H9 (cell line): ENCODE data around the gene PIK3C2A. TPM values are rescaled to one million over a fixed set of nuclear protein-coding genes. Genes with fewer than 3 reads are reported as not detected.

Experiments used
- DNase-seq: peaks from one replicate; pipeline ENCODE4 v3.0.0-alpha.2; 2017
- H2AFZ ChIP-seq: one replicate; pipeline ENCODE4 v1.6.1; 2013; ENCODE audit warnings: mild to moderate bottlenecking, low read length, control low read depth, moderate library complexity
- H2AK5ac ChIP-seq: 2 replicates; pipeline ENCODE4 v1.6.1; 2013; ENCODE audit warnings: low read length, control low read depth, mixed read lengths; ENCODE audit not compliant: insufficient read length
- H2BK120ac ChIP-seq: one replicate; pipeline ENCODE4 v1.6.1; 2013; ENCODE audit warnings: low read depth, mild to moderate bottlenecking, low read length, control low read depth, inconsistent platforms; ENCODE audit not compliant: poor library complexity, severe bottlenecking
- H2BK12ac ChIP-seq: 2 replicates; pipeline ENCODE4 v1.6.1; 2013; ENCODE audit warnings: low read length, control low read depth, mixed read lengths, low read depth; ENCODE audit not compliant: insufficient read length
- H2BK15ac ChIP-seq: 2 replicates; pipeline ENCODE4 v1.6.1; 2013; ENCODE audit warnings: low read depth, low read length, control low read depth
- H2BK20ac ChIP-seq: one replicate; pipeline ENCODE4 v1.6.1; 2013; ENCODE audit warnings: low read depth, mild to moderate bottlenecking, low read length, control low read depth, inconsistent platforms; ENCODE audit not compliant: poor library complexity, severe bottlenecking
- H2BK5ac ChIP-seq: 2 replicates; pipeline ENCODE4 v1.6.1; 2013; ENCODE audit warnings: low read length, control low read depth, mixed read lengths; ENCODE audit not compliant: insufficient read length
- H3K14ac ChIP-seq: 2 replicates; pipeline ENCODE4 v1.6.1; 2013; ENCODE audit warnings: low read length, control low read depth; ENCODE audit not compliant: insufficient read depth
- H3K18ac ChIP-seq: 2 replicates; pipeline ENCODE4 v1.6.1; 2013; ENCODE audit warnings: low read depth, mild to moderate bottlenecking, mixed read lengths, low read length, control low read depth; ENCODE audit not compliant: insufficient read length
- H3K23ac ChIP-seq: 2 replicates; pipeline ENCODE4 v1.6.1; 2013; ENCODE audit warnings: low read length, control low read depth, mixed read lengths, low read depth; ENCODE audit not compliant: insufficient read length
- H3K23me2 ChIP-seq: 2 replicates; pipeline ENCODE4 v1.6.1; 2013; ENCODE audit warnings: low read depth, mild to moderate bottlenecking, mixed read lengths, low read length, control low read depth; ENCODE audit not compliant: insufficient read length, poor library complexity, severe bottlenecking
- H3K27ac ChIP-seq: 2 replicates; pipeline ENCODE4 v1.5.1; 2013; ENCODE audit warnings: low read length, control low read depth, mixed read lengths, low read depth; ENCODE audit not compliant: insufficient read length
- H3K27me3 ChIP-seq: 2 replicates; pipeline ENCODE4 v1.6.1; 2013; ENCODE audit warnings: low read length, control low read depth, inconsistent platforms; ENCODE audit not compliant: insufficient read depth
- H3K4ac ChIP-seq: 2 replicates; pipeline ENCODE4 v1.6.1; 2013; ENCODE audit warnings: low read depth, mild to moderate bottlenecking, control low read depth, inconsistent platforms, low read length, moderate library complexity
- H3K4me1 ChIP-seq: 2 replicates; pipeline ENCODE4 v1.6.1; 2013; ENCODE audit warnings: low read length, control low read depth, inconsistent platforms; ENCODE audit not compliant: insufficient read depth
- H3K4me2 ChIP-seq: 2 replicates; pipeline ENCODE4 v1.6.1; 2013; ENCODE audit warnings: low read length, control low read depth, mixed read lengths; ENCODE audit not compliant: insufficient read length, insufficient read depth
- H3K56ac ChIP-seq: 2 replicates; pipeline ENCODE4 v1.6.1; 2013; ENCODE audit warnings: low read depth, mild to moderate bottlenecking, mixed read lengths, low read length, control low read depth; ENCODE audit not compliant: insufficient read length
- H3K79me1 ChIP-seq: 2 replicates; pipeline ENCODE4 v1.6.1; 2013; ENCODE audit warnings: low read depth, mild to moderate bottlenecking, moderate library complexity, low read length, control low read depth, inconsistent platforms; ENCODE audit not compliant: insufficient read depth, poor library complexity, severe bottlenecking
- H3K79me2 ChIP-seq: 2 replicates; pipeline ENCODE4 v1.6.1; 2013; ENCODE audit warnings: low read length, control low read depth, inconsistent platforms; ENCODE audit not compliant: insufficient read depth
- H3K9ac ChIP-seq: 2 replicates; pipeline ENCODE4 v1.6.1; 2013; ENCODE audit warnings: low read length, control low read depth, mixed read lengths; ENCODE audit not compliant: insufficient read length; ENCODE audit errors: extremely low read depth
- H3K9me3 ChIP-seq: one replicate; pipeline ENCODE4 v1.6.1; 2013; ENCODE audit warnings: low read depth, low read length, inconsistent platforms; ENCODE audit not compliant: control insufficient read depth
- H3T11ph ChIP-seq: one replicate; pipeline ENCODE4 v1.6.1; 2013; ENCODE audit warnings: mild to moderate bottlenecking, low read length, control low read depth, inconsistent platforms
- H4K20me1 ChIP-seq: one replicate; pipeline ENCODE4 v1.6.1; 2013; ENCODE audit not compliant: control insufficient read depth, insufficient read length, insufficient read depth
- H4K5ac ChIP-seq: 2 replicates; pipeline ENCODE4 v1.6.1; 2013; ENCODE audit warnings: low read depth, mild to moderate bottlenecking, mixed read lengths, low read length, control low read depth; ENCODE audit not compliant: insufficient read length
- H4K8ac ChIP-seq: replicated peaks from 2 replicates; pipeline ENCODE4 v1.6.1; 2013; ENCODE audit warnings: low read length, control low read depth, mixed read lengths, low read depth; ENCODE audit not compliant: insufficient read length
- H4K91ac ChIP-seq: 2 replicates; pipeline ENCODE4 v1.6.1; 2013; ENCODE audit warnings: low read depth, mild to moderate bottlenecking, moderate library complexity, mixed read lengths, low read length, control low read depth; ENCODE audit not compliant: insufficient read length
- H3K27ac Mint-ChIP-seq, 3 experiments: 2 replicates in 2 of 3; 3 replicates in 1 of 3; pipeline ENCODE4 v1.8.0; 2020 to 2021; ENCODE audit warnings: mixed read lengths in 3 of 3, mild to moderate bottlenecking in 1 of 3, moderate library complexity in 1 of 3
- H3K27me3 Mint-ChIP-seq: 2 replicates; pipeline ENCODE4 v1.8.0; 2021; ENCODE audit warnings: low read depth, mild to moderate bottlenecking, moderate library complexity, mixed read lengths
- H3K36me3 Mint-ChIP-seq, 3 experiments: 2 replicates in 2 of 3; 3 replicates in 1 of 3; pipeline ENCODE4 v1.8.0; 2020 to 2021; ENCODE audit warnings: low read depth in 3 of 3, mixed read lengths in 3 of 3; ENCODE audit not compliant: insufficient read depth in 1 of 3
- H3K4me1 Mint-ChIP-seq, 2 experiments: 2 replicates each; pipeline ENCODE4 v1.8.0; 2020; ENCODE audit warnings: mixed read lengths in 2 of 2
- H3K4me3 Mint-ChIP-seq, 2 experiments: 2 replicates in 1 of 2; 3 replicates in 1 of 2; pipeline ENCODE4 v1.8.0; 2020 to 2021; ENCODE audit warnings: mild to moderate bottlenecking in 2 of 2, mixed read lengths in 2 of 2, moderate library complexity in 1 of 2
- H3K9me3 Mint-ChIP-seq, 2 experiments: 2 replicates in 1 of 2; 3 replicates in 1 of 2; pipeline ENCODE4 v1.8.0; 2020; ENCODE audit warnings: mild to moderate bottlenecking in 2 of 2, mixed read lengths in 2 of 2, moderate library complexity in 1 of 2
- CTCF ChIP-seq: fragments of 200-600 bp; sonication (generic); conservative IDR thresholded peaks from 3 replicates; pipeline ENCODE4 v1.8.0; 2021; ENCODE audit warnings: antibody characterized with exemption, mild to moderate bottlenecking
- total RNA-seq: library from RNA; stranded (reverse); gene quantifications from 2 replicates; pipeline ENCODE4 v1.2.1, GENCODE V29; 2021

The PIK3C2A gene
- total RNA-seq, 1 experiment from 2014 or later: 82.6 TPM

- no peak overlapping the region for H2BK5ac ChIP-seq
- no peaks in the 10 kb centered on the region for H3K27me3 ChIP-seq
- no peak overlapping the region for H3K4ac ChIP-seq
- no peaks in the 10 kb centered on the region for H4K20me1 ChIP-seq
- H4K5ac ChIP-seq: no peak overlapping the region
- no peaks in the 10 kb centered on the region for H3K79me2 ChIP-seq
- no peak overlapping the region for H3K14ac ChIP-seq
- no peak overlapping the region for H2AK5ac ChIP-seq
- Mint-ChIP-seq H3K27ac (0 out of 7 replicates have a peak overlapping the region, but pooled peaks of 1 of the 3 experiments have one; percentile 8), H3K4me1 (no peaks in the 10 kb centered on the region), H3K9me3 (no peaks in the 10 kb centered on the region), H3K27me3 (no peaks in the 10 kb centered on the region), H3K36me3 (no peaks in the 10 kb centered on the region), H3K4me3 (no peak overlapping the region)
- H3K56ac ChIP-seq: no peak overlapping the region
- no peak overlapping the region for H3K23ac ChIP-seq
- no peak overlapping the region for H3K9ac ChIP-seq
- H3K4me1 ChIP-seq: no peaks in the 10 kb centered on the region
- H3T11ph ChIP-seq: no peak overlapping the region
- H3K27ac ChIP-seq: no peak overlapping the region
- no peak for DNase-seq
- no peak overlapping the region for H2BK15ac ChIP-seq
- no peak overlapping the region for H4K8ac ChIP-seq
- no peak overlapping the region for H3K4me2 ChIP-seq
- H2BK12ac ChIP-seq: no peak overlapping the region
- no peaks in the 10 kb centered on the region for H3K9me3 ChIP-seq
- no peaks in the 10 kb centered on the region for H3K23me2 ChIP-seq
- H4K91ac ChIP-seq: no peak overlapping the region
- H2BK120ac ChIP-seq: no peak overlapping the region
- H2AFZ ChIP-seq: no peak overlapping the region
- no peak overlapping the region for H3K18ac ChIP-seq
- no peak overlapping the region for H2BK20ac ChIP-seq
- TF ChIP-seq CTCF: no peak
- H3K79me1 ChIP-seq: no peaks in the 10 kb centered on the region
Observed at GRCh38 chr11:17233101-17233500, 25.3 kb upstream of the PIK3C2A start.
